GM18508 (cell line): ENCODE results near the gene ANKLE1.

Experiments used
- ATAC-seq: cut with Tn5 transposase; IDR thresholded peaks from one replicate; pipeline ENCODE4 v1.9.1; 2021; ENCODE audit warnings: moderate number of reproducible peaks; ENCODE audit not compliant: insufficient read depth, unreplicated experiment

ANKLE1 gene

DNA sequence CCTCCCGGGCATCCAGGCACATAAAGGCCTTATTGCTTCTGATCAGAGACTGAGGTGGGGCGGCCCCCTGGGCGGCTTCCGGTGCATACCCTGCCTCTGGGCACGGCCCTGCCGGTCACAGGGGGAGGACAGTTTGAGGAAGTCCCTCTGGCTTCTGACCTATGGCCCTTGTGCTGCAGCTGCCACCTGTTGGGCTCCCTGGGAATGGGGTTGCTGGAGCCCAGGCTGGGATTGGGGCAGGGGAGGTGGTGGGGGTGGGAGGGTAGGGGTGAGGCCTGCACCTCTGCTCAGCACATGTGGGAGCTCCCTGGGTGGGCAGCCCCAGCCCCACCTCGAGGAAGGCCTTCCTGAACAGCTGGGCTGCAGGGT, 42.2 kb downstream of the ANKLE1 start:
- ATAC-seq = no peak

GRCh38 chr19:17324357-17325114, 42.8 kb downstream of the ANKLE1 start:
- ATAC-seq = no peak

- no peak for ATAC-seq
Measured at GRCh38 chr19:17325133-17325532, 43.4 kb downstream of the ANKLE1 start.

DNA sequence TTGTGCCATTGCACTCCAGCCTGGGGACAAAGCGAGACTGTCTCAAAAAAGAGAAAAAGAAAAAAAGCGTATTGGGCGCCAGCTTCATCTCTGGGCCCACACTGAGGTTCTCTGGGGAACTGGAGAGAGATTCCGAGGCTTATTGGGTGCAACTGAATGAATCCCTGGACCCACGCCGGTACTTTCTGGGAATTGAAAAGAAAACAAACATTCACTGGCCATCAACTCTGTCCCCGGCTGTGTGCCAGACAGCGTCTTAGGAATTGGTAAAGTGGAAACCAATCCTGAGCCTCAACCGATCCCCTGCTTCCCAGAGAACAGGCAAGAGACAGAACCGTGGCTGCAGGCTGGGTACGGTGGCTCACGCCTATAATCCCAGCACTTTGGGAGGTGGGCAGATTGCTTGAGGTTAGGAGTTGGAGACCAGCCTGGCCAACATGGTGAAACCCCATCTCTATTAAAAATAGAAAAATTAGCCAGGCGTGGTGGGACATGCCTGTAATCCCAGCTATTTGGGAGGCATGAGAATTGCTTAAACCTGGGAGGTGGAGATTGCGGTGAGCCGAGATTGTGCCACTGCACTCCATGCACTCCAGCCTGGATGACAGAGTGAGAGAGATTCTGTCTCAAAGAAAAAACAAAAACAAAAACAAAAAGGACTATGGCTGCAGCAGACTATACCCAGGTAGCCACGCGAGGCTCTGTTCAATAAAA, 44.3 kb downstream of the ANKLE1 start:
- no peak for ATAC-seq

GRCh38 chr19:17326595-17326966, 44.9 kb downstream of the ANKLE1 start:
- ATAC-seq = no peak

DNA sequence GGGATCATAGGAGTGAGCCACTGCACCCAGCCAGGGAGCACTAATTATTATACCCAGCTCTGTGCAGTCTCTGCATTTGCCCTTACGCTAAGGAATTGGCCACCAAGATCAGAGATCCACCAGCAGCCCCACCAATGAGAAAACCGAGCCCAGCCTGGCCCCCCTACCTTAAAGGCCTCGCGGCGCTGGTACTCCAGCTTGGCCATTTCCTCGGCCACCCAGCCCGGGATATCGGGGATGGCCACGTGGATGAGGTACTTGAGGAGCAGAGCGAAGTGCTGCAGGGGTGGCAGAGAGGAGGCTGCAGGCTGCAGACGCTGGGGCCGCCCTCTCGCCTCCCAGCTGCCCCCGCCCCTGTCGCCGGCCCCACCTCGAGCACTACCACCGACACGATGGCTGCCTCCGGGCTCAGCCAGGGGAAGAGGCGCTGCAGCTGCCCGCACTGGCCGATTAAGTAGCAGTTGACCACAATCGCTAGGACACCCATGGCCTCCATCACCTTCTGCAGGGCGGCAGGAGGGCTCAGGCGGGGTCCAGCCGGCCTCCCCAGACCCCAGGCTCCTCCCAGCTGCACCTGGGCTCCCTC, 45.5 kb downstream of the ANKLE1 start:
- no peak for ATAC-seq

- ATAC-seq = no peak
Measured at GRCh38 chr19:17327654-17328516, 46.2 kb downstream of the ANKLE1 start.

- no peak for ATAC-seq
Measured at GRCh38 chr19:17328517-17329365, 47.0 kb downstream of the ANKLE1 start.

GRCh38 chr19:17329366-17330261, 47.9 kb downstream of the ANKLE1 start:
- no peak for ATAC-seq

GRCh38 chr19:17330262-17331044, 48.8 kb downstream of the ANKLE1 start:
- no peak for ATAC-seq

- ATAC-seq = no peak
Measured at GRCh38 chr19:17331045-17331558, 49.4 kb downstream of the ANKLE1 start.

GRCh38 chr19:17332360-17332676, 50.6 kb downstream of the ANKLE1 start:
- no peak for ATAC-seq

- no peak for ATAC-seq
Measured at GRCh38 chr19:17332677-17333581, 51.2 kb downstream of the ANKLE1 start.

- ATAC-seq = no peak
Measured at GRCh38 chr19:17333611-17334413, 52.1 kb downstream of the ANKLE1 start.

DNA sequence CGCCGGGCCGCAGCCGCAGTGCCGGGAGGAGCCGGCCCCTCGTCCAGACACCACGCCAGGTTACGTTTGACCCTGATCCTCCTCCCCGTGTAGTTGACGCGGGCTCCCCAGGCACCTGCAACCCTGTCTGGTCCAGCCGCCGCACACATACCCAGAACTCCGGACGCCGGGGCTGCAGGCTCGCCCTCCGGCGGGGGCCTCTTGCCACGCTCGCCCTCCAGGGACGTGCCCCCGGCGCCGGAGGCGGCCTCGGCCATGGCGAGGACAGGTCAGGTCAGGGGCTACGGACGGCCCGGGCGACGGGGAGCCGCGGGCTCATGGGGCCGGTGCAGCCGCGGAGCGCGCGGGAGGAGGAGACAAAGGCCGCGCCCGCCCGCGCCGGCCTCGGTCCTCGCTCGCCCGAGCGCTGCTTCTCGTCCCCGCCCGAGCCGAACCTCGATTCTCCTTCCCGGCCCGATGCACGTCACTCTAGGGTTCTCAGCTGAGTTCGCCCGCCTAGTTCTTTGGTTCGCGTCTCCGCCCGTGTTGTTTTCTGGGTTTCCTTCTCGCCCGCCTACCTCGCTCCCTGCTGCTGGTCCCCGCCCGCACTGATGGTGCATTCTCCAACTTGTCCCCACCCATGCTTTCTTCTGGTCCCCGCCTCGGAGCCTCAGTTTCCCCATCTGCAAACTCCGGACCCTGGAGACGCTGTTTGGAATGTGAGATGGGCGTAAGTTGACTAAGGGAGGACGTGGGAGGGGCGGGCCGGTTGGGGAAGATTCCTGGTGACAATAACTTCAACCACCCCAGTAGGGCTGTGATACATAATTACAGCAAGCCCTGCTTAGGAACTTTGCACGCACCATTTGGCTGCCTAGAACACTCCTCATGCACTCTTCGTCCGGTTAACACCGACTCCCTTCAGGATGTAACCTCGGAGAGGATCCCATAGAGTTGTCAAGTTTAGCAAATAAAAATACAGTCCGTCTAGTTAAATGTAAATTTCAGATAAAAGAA, 53.0 kb downstream of the ANKLE1 start, which contains the start of gene ANO8:
Gene ANO8, minus strand, starts transcription at position 442 of the 996 bp plus-strand sequence. Its CDS starts 185 bp downstream, at position 257.
- no peak for ATAC-seq
